NCI-H526 treated with DMSO at 0.1 percent for 48 hours (cell line): ENCODE measurements around the gene DDR2.

Experiments
- DNase-seq: peaks from one replicate; lab custom pipeline; 2025; lab: John Stamatoyannopoulos, UW

The DDR2 gene

GRCh38 chr1:162699366-162699765 lies 67.1 kb downstream of the DDR2 start:
- DNase-seq = no peak

GRCh38 chr1:162700131-162700530 lies 67.9 kb downstream of the DDR2 start:
- DNase-seq = no peak

- no peak for DNase-seq
Observed at GRCh38 chr1:162701286-162701685, 69.0 kb downstream of the DDR2 start.

GRCh38 chr1:162702628-162703027 lies 70.4 kb downstream of the DDR2 start:
- DNase-seq = no peak

- DNase-seq = no peak
Observed at GRCh38 chr1:162703708-162704107, 71.4 kb downstream of the DDR2 start.

GRCh38 chr1:162704673-162705424 lies 72.6 kb downstream of the DDR2 start:
- no peak for DNase-seq

- DNase-seq = no peak
Observed at GRCh38 chr1:162706003-162706402, 73.7 kb downstream of the DDR2 start.

GRCh38 chr1:162706606-162707005 lies 74.3 kb downstream of the DDR2 start:
- no peak for DNase-seq

- no peak for DNase-seq
Observed at GRCh38 chr1:162708286-162708685, 76.0 kb downstream of the DDR2 start.

GRCh38 chr1:162709132-162709860 lies 77.0 kb downstream of the DDR2 start:
- DNase-seq = no peak

GRCh38 chr1:162709870-162710269 lies 77.6 kb downstream of the DDR2 start:
- no peak for DNase-seq

- no peak for DNase-seq
Observed at GRCh38 chr1:162710345-162710744, 78.1 kb downstream of the DDR2 start.

GRCh38 chr1:162710780-162711465 lies 78.7 kb downstream of the DDR2 start:
- DNase-seq = no peak

GRCh38 chr1:162712317-162713029 lies 80.2 kb downstream of the DDR2 start:
- DNase-seq = no peak

- DNase-seq = no peak
Observed at GRCh38 chr1:162716123-162716522, 83.9 kb downstream of the DDR2 start.

- no peak for DNase-seq
Observed at GRCh38 chr1:162716552-162716951, 84.3 kb downstream of the DDR2 start.

- no peak for DNase-seq
Observed at GRCh38 chr1:162717548-162718184, 85.4 kb downstream of the DDR2 start.

GRCh38 chr1:162719678-162720077 lies 87.4 kb downstream of the DDR2 start:
- DNase-seq = no peak

GRCh38 chr1:162720996-162721395 lies 88.7 kb downstream of the DDR2 start:
- no peak for DNase-seq

GRCh38 chr1:162721471-162721870 lies 89.2 kb downstream of the DDR2 start:
- DNase-seq = no peak

- no peak for DNase-seq
Observed at GRCh38 chr1:162722036-162722435, 89.8 kb downstream of the DDR2 start.

- DNase-seq = no peak
Observed at GRCh38 chr1:162724583-162725120, 92.4 kb downstream of the DDR2 start.
